CD4-positive, alpha-beta T cell treated with Interleukin-15 for 1 hour (primary cell): ENCODE results near the gene BDNF.

Experiments
- DNase-seq: peaks from one replicate; pipeline ENCODE4 v3.0.0-alpha.2; 2020

Gene BDNF

DNA sequence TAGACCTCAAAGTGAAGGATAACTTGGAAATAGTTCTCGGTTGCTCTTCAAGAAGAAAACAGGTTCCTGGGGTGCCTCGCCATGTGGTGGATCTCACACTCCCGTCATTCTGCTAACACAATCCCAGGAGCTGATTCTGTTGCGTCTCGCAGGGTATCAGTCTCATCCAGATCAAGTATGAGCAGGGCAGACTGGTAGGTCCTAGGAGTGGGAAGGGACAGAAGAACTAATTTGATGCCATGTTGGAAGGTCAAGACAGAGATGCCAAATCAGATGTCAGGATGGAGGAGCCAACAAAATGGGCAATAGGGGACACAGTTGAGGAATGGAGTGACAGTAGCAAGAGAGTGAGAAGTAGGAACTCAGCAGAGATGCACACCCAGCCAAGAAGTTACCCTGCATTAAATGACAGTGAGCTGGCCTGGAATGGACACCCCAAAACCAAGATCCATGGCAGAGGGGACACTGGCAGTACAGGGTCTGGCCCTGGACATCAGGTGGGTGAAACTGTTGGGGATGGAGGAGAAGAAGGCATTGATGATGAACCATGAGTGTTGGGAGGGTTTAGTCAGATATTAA lies 76.2 kb downstream of the BDNF start:
- DNase-seq: no peak

DNA sequence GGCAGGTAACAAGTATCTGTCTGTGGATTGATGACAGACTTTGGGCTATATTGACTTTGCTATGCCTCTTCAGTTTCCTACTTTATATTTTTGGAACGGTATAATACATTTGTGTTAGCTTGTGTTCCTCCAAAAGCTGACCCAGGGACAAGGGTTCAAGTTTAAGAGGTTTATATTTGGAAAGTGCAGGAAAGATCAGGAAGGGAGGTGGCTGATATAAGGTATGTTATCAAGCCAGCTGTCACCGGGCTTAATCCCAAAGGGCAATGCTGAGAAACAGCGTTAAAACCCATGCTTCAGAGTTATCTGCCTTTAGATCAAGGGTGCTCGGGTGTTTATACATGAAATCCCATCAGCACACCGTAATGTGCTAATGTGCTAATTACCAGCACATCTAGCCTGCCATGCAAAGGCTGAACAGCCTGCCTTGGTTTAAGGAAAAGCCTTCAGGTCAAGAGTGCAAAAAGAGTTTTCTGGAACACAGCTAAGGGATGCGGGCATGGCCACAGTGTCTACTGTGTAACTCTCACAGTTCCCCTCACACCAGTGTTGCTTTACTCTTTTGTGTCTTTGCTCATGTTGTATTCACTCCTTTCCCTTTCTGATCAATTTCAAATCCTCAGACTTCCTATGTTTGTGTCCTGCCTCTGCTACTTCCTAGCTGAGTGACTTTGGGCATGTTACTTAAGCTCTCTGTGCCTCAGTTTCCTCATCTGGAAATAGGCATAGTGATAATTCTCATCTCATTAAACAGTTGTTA lies 77.5 kb downstream of the BDNF start:
- no peak for DNase-seq

DNA sequence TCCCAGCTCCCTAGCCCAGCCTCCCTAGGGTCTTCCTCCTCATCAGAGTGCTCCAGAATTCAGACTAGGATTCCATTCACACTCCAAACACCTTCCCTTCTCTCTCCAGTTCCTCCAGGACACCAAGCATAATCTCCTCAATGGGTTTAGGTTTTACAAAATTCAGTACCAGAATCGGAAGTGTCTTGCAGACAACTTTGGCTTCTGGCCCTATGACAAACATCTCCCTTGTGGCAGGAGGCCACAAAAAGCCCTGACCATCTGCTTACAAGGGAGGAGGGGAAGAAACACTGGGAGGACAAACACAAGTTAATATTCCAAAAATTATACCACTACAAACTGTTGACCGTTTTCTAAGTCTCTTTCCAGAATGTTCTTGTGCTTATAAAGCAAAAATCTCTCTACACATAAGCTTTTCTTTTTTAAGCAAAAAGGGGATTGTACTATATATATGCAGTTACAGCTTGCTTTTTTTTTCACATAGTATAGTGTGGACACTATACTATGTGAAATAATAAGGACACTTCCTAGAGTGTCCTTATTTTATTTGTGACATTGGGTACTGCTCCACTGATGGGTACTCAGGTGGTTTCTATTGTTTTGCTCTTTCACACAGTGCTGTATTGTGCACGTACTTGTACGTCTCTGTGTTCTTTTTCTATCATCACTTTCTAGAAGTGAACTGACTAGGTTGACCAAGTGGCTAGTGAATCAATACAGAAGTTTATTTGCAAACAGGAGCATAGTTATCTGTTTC lies 78.7 kb downstream of the BDNF start:
- DNase-seq: no peak

DNA sequence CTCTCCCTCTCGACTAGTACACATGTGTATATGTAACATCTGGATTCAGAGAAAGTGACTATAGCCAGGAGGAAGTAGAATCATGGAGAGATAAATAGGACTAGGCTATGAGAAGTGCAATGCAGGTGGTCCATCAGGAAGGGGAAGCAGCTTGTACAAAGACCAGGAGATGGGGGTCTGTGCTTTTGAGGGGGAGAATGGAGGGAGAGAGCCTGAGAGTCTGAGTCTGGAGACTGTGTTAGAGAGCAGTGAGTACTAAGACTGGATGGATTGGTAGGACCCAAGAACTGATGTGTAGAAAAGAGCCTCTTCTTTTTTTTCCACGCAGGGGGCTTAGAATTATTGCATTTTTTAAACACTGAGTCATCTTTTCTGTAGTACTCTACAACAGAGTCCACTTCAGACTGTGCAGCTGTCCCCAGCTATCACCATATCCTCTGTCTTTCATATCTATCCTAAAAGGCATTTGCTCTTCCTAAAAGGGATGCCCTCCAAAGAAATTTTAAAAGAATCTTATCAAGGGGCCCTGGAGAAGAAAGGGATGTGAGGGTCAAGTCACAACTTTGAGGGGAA lies 80.4 kb downstream of the BDNF start:
- DNase-seq: no peak

DNA sequence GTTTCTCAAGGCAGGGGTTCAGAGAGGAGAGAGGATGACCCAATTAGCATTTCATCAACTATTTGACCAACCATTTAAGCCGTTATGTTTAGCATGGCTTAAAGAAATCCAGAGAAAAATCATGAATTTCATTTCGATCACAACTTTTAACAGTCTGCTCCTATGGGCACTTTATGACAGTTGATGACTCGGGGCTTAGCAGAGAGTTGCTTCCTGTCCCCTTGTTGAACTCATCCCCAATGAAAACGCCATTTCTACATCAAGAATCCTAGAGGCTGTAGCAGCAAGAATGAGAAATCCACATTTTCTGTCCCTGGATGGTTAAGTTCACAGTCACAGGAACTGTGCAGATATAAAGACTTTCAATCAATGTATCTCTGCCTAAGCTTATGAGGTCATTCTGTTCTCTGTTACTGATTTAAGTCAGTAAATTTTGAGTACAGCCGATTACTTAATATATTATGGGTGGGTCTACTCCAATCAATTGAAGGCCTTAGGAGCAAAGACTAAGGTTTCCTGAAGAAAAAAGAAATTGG lies 81.1 kb downstream of the BDNF start:
- DNase-seq: no peak

DNA sequence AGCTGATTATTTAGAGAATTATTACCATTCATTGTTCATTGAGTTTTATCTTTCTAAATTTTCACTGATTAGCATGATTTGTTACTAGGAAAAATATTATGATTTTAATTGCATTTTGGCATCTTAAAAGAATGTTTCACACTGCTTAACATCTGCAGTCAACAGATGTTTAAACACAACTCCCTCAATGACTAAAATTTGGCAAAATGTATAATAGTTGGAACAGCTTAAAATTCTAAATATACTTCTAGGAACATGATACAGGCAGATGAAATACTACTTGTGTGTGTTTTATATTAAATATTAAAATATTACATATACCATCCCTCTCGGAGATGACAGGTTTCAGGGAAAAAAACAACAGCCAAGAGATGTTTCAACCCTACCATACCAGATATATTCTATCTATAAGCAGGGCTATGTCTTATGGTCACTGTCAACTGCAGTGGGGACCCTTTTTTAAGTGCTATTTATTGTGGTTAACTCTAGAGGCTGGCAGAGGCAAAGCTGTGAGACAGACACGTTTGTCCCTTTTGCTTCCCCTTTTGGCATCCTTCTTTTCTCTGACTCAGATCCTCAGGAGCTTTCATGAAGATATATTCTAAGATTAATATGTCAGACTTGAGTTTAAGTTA lies 81.9 kb downstream of the BDNF start:
- DNase-seq: no peak

DNA sequence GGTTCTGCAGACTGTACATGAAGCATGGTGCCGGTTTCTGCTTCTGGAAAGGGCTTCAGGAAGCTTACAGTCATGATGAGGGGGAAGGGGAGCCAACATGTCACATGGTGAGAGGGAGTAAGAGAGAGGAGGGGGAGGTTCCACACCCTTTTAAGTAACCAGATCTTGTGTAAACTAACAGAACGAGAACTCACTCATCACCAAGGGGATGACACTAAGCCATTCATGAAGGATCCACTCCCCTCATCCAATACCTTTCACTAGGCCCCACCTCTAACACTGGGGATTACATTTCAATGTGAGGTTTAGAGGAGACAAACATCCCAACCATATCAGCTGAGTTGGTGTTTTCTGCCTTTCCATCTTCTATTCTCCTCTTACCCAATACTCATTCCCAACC lies 83.5 kb downstream of the BDNF start:
- no peak for DNase-seq

DNA sequence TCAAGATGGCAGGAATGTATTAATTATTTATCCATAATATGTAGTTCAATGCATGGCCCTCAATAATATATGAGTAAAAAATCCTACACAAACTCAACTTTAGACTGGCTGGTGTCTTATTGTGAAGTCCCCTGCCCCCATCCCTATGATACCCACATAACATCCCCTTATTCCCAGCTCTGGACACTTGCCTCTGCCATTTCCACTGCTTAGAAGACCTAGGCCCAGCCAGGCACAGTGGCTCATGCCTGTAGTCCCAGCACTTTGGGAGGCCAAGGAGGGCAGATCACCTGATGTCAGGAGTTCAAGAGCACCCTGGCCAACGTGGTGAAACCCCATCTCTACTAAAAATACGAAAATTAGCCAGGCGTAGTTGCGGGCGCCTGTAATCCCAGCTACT lies 84.4 kb downstream of the BDNF start:
- no peak for DNase-seq

DNA sequence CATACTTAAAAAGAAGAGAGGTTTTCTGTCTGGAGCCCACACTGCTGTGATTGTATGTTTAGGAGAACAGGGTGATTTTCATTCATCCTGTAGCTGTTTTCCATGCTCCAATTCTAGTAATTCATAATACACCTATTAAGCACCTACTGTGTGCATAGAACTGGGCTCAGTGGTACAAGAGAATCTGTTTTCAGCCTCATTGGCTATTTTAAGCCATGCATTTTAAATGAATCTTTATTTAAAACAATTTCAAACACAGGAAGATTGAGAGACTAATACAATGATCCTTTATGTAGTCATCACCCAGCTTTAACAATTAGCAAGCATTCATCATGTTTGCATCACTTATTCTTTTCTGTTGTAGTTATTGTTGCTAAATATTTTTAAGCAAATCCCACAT lies 86.2 kb downstream of the BDNF start:
- DNase-seq: no peak

DNA sequence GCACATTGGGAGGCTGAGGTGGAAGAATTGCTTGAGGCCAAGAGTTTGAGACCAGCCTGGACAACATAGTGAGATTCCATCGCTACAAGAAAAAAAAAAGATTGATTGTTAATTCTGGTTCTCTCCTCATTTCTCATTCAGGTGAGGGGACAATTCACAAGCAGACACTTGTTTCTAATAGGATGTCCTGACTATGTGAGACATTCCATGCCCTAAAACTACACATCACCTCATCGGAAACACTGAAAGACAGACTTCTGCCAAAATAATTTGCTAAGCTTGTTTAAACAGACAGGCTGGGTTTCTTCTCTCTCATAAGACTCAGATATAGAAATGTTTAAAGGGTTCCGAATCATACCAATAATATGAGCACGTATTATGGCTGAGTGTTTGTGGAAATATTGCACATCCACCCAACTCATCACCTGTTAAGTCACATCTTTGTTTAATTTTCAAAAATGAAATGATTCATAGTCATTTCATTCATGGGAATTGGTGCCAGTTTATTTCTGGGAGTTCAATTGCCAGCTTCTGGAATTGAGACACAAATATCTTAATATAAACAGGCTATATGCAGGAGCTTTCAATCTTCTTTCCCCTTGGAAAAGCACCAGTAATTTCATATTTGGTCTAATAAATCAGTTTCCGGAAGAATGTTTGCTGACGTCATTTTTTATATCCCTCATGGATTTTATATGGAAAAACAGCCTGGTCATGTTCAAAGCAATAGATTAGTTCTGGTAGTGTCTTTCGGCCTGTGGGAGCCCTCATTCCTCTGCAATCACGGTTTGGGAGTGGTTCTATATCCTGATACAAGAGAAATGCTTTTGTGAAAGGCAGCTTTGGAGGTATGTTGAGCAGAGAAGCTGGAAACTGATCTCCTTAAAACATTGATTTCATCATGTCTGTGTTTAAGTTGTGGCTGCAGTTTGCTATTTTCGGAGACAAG lies 87.0 kb downstream of the BDNF start:
- no peak for DNase-seq

DNA sequence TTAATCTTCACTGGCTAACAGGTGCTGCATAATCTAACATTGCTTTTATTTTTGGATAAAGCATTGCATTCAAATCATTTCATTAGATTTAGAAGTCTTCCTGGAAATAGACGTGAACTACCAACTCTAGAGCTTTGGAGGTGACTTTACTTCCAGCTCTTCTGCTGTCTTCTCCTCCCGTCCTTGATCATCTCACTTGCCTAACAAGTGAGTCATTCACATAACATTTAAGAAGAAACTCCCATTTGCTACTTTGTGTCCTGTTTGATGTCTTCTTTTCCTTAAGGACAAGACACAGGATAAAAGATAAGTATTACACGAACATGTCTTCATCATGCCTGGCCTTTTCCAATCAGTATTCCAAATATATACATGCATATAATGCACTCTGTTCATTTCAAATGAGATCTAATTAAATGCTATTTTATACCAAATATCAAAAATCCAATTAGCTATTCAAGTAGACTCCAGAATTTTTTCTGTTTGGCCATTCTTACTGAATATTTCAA lies 88.3 kb downstream of the BDNF start:
- DNase-seq: no peak

DNA sequence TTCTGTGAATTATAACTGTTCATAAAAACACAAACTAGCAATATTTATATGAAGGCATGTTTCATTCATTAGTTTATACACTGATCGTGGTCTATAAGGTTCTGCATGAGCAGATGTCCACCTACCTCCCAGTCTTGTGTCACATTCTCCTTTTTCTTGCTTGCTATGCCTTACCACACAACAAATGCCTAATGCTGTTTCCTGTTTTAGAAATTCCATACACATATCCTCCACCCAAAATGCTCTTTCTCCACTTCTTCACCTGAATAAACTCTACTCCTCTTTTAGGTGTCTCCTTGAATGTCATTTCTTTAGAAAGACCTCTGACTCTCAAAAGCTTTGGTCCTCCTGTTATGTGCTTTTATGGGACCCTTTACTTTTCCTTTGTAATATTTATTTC lies 88.9 kb downstream of the BDNF start:
- no peak for DNase-seq

DNA sequence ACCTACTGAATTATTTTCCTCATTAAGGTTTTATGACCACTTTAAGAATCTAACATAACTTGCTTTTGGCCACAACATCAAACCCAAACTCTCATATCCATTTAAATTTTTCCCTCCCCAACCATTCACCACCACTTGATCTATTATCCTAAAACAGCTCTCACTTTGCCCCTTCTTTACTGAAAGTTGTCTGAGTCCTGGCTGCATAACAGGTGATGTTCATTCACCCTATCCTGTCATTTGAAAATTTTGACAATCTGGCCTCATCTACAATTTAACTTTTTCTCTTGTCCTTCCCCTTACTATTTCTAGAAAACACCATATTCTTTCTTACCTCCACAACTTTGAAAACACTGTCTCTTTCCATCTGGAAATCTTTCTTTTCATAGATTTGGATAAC lies 89.3 kb downstream of the BDNF start:
- DNase-seq: no peak

DNA sequence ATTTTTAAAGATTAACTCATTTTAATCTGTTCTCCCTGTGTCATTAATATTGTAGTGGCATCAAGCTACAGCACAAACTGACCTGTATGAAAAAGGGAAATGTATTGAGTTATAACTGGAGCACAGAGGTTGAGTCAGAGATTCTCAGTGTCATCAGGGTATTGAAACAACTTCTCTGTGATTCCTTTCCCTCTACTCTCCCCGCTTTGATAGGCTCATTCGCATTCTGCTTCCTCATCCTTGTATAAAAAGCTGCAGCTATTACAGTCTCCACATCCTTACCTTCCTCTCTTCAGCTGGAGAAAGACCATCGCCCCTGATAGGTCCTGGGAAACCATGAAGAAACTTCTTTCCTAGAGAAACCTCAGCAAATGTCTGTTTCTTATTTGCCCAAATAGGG lies 90.0 kb downstream of the BDNF start:
- DNase-seq: no peak

DNA sequence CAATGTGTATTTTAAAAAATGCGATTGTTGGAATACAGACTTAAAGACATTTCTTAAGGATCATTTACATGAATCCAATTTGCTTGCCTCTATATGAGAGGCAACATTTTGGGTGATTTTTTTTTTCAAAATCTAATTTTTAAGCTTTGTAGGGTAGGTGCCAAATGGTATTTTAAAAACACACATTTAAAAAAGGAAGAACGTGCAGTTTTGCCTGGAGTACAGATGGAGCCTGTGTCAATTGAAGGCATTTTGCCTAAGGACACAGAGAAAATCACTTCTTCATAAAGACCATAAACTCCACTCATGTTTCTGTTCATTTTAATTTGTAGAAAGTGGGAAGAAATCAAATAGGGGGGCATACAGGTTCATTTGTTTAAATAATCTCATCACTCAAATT lies 91.3 kb downstream of the BDNF start:
- no peak for DNase-seq

DNA sequence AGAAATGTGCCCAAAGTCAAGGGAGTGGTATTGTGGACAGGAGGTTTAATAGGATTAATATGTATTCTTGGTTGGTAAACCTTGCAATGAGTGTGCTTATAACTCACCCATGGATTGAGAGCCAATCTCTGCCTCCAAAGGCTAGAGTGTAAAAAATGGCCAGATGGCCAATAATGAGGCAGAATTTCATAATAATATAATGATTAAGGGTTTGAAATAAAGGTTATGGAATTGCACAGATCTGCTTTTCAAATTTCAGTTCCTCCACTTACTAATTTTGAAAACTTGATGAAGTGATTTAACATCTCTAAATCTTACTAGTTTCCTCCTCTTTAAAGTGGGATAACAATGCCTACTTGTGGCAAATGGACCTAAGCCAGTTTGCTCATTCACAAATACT lies 94.8 kb downstream of the BDNF start:
- no peak for DNase-seq
